Measurements from ENCODE around the gene PTPRM.

Gene PTPRM

DNA sequence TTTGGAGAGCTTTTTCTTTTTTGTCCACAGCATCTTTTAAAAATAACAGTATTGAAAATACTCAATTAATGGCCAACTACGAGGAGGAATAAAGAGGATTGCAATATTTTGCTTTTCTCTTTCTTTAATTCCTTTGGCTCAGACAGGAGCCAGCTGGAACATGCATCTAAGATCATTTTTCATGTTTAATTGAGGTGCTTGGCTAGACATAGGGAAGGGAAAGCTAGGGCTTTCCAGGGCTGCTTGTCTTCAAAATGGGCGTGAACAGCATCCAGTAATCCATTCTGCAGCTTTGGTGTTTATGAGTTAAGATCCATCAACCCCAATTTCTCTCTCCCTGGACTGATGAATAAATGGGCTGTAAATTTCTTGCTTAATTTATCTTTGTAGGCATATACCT lies 323.0 kb downstream of the PTPRM start:
- DNase-seq (ENCODE audit: low read depth in 1 of 2, low spot score in 1 of 2), result no peak

DNA sequence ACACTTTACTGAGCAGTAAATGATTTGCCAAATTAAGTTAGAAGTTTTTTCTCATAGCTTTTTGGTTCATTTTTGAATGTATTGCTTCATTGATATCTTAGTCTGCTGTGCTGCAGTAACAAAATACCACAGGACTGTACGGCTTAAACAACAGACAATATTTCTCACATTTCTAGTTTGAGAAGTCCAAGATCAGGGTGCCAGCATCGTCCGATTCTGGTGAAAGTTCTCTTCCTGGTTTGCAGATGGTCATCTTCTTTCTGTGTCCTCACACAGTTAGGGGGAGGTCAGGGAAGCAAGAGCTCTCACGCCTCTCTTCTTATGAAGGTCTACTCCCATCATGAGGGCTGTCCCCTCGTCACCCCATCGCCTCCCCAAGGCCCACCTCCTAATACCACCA lies 325.4 kb downstream of the PTPRM start:
- DNase-seq (ENCODE audit: low read depth in 1 of 2, low spot score in 1 of 2), result no peak

DNA sequence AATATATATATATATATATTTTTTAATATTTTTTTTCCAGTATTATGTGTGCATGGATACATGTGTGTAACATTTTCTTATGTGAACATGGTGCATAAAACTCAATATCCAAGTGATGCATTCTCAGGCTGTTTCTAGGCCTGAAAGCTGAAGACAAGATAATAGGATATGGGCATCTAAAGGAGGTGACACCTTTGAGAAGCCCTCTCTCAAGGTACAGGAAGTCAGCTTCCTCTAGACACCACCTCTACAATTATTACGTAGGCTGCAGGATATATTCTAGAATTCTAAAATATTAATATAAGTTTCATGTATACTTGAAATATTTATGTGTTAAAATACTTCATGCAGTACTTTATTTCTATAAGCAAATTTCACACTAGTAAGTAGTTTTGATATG lies 327.5 kb downstream of the PTPRM start:
- DNase-seq (ENCODE audit: low read depth in 1 of 2, low spot score in 1 of 2), result no peak

DNA sequence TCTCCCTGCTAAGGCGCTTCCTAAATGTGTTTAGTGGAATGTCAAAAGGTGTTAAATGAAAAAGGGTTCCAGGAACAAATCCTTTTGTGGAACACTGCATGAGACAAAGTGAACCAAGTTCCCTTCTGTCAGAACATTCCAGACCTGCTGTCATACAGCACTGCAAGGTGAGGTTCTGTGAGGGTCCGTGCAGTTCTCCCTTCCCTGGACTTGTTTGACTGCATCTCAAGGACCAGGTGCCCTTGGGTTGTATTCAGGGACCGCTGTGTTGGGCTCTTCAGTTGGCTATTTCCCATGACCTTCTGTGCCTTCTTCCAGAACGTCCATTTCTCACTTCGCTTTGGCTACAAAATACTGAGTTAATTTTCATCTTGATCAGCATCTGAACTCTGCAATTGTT lies 328.2 kb downstream of the PTPRM start:
- no peak for DNase-seq (ENCODE audit: low read depth in 1 of 2, low spot score in 1 of 2)

DNA sequence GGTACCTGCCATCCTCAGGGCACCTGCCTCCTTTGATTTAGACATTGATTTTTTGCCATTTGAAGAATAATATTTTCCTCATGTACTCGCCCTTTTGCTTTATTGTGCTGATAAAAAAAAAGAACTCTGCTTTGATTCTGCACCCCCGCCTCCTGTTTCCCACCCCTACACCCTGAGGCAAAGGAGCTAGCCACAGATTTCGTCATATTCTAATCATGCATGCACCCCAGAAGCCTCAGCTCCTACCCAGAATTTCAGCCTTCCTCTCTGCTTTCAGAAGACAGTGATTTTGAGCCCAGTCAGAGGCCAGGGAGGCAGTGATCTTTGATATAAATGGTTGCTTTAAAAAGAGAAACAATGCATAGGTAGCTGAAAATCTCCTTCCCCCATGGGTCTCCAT lies 329.0 kb downstream of the PTPRM start:
- DNase-seq (ENCODE audit: low read depth in 1 of 2, low spot score in 1 of 2), result no peak

DNA sequence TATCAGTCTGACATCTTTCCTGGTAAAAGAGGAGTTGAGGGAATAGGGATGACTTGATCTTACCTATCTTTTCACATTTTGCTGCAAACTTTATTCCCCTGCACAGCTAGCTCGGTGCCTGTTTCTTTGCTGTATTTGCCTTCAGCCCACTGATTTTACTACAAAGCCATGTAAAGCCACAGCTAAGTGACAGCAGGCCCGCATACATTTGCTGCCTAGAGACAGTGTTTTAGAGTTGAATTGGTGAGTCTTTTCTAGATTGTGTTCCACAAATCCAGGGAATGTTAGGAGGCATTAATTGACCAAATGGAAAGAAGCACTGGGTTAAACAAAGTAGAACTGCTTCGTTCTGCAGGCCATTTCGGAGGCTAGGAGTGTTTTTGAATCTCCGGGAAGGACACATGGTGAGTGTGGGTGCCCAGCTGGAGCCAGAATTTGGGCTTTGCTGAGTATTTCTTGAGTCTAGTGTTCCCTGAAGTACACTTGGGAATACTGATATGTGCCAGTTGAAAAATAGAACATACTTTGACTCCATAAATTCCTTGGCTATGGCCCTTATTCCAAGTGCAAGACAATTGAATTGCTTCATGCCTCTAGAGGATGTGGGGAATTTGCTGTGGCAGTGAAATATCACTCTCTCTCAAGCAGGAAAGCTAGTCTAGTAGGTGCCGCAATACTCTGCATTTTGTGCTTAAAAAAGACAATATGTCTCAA lies 329.8 kb downstream of the PTPRM start:
- no peak for DNase-seq (ENCODE audit: low read depth in 1 of 2, low spot score in 1 of 2)

DNA sequence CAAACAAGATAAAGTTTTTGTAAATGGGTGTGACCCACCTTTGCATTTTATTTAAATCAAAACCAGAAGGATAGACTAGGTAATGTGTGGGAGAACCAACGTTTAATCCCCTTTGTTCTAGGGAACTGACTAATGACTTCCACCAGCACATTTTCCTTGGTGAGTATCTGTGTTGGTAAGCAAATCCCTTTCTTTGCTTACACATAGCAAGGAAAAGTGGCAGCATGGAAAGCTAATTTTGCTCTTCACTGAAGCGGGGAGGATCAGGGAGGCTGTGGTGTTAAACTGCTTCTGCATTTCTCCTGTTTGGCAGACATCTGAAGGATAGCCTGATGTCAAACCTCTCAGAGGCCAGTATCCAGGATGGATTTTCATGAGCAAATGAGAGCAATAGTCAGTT lies 331.1 kb downstream of the PTPRM start:
- no peak for DNase-seq (ENCODE audit: low read depth in 1 of 2, low spot score in 1 of 2)

DNA sequence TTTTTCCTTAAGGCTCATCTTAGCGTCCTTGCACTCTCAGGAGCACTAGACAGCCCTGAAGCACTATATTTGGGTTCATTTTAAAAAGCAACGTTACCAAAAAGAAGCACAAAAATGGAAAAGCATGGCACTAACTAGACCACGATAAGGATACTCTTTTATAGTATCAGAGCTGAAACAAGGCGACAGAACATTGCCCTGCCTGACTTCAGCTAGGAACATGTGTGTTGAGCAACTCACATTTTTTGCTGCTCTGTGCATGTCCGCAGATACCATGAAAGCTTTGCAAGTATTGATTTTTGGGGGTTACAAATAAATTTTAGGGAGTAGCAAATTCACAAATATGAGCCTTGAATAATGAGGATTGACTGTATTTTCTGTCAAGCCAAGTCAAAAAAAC lies 332.0 kb downstream of the PTPRM start:
- no peak for DNase-seq (ENCODE audit: low read depth in 1 of 2, low spot score in 1 of 2)

DNA sequence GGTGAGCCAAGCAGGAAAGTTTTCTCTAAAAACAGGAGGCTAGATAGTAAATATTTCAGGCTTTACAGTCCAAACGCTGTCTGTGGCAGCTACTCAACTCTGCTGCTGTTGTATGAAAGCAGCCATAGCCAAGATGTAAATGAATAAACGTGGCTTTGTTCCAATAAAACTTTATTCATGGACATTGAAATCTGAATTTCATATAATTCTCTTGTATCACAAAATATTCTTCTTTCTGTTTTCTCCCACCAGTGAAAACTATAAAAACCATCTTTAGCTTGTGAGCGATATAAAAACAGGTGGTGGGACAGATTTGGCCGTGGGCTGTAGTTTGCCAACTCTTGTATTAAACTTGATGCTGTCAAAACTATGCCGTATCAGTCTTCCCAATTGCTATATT lies 333.0 kb downstream of the PTPRM start:
- no peak for DNase-seq (ENCODE audit: low read depth in 1 of 2, low spot score in 1 of 2)

DNA sequence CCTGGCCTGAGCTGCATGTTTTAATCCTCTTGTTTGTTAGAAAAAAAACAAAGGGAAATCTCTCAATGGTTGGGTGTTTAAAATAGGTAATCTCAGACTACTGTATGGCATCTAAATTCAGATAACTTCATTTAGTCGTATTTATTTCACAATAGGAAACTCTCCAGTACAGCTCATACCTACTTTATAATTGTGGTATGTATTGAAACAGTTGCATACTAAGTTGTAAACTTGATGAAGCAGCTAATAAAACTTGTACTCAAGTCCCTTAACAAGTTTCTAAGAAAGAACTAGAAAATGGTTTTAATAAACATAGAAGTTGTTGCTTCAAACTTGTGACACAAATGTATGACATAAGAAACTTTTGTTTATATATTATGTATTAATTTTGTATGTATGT lies 334.5 kb downstream of the PTPRM start:
- DNase-seq (ENCODE audit: low read depth in 1 of 2, low spot score in 1 of 2), result no peak

DNA sequence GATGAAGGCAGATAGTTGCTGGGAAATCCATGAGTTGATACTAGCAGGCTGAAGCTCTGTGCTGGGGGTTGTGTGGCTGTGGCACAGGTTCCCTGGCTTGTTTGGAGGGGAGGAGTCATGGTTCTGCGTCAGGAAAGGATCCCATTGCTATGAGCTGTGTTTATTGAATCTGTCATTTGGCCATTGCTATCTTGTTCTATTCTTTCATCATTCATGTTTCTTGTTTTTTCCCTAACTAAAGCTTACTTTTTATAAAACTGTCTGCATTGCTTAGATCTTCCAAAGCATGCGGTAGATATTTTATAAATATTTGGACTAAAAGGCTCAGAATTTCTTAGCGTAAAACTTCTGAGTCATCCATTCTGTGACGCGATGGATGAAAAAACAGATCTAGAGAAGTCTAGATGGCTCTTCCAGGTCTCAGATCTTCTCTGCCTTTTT lies 335.3 kb downstream of the PTPRM start:
- no peak for DNase-seq (ENCODE audit: low read depth in 1 of 2, low spot score in 1 of 2)

DNA sequence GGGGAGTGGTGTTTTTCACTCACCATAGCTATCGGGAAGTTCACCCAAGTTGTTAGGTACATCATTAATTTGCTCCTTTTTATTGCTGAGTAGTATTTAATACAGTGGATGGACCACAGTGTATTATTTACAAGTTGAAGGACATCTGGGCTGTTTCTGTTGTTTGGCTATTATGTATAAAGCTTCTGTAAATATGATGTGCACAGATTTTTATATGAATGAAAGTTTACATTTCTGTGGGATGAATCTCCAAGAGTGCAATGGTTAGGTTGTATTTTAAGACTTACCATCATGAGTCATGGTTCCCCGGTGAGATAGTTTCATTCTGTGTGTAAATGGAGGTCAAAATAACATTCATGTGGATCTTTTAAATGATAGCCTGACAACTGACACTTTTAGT lies 337.4 kb downstream of the PTPRM start:
- no peak for DNase-seq (ENCODE audit: low read depth in 1 of 2, low spot score in 1 of 2)

DNA sequence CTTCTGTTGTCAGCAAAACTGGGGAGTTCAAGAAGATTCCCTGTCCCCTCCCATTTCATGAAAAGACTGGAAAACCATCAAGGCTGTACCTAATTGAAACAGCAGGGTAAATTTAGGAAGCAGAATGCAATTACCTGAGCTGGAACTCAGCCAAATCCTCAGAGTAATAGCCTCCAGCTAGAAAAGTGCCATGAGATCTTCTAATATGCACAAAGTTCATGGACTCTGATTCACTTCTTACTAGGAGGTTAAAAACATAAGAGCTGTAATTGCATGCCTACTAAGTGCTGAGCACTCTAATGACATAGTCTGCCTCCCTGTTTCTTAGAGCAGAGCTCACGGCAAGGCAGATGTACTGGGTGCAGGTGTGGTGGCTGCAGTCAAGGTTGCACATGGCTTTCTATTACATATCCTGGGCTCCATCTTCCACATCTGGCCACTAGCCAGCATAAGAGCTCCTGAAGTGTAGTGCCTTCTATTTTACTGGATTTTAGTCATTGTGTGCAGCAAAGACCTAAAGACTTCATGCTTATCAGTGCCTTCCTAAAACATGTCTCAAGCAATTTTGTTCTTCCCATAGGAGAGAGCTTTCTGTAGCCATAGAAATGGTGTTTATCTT lies 341.7 kb downstream of the PTPRM start:
- no peak for DNase-seq (ENCODE audit: low read depth in 1 of 2, low spot score in 1 of 2)

DNA sequence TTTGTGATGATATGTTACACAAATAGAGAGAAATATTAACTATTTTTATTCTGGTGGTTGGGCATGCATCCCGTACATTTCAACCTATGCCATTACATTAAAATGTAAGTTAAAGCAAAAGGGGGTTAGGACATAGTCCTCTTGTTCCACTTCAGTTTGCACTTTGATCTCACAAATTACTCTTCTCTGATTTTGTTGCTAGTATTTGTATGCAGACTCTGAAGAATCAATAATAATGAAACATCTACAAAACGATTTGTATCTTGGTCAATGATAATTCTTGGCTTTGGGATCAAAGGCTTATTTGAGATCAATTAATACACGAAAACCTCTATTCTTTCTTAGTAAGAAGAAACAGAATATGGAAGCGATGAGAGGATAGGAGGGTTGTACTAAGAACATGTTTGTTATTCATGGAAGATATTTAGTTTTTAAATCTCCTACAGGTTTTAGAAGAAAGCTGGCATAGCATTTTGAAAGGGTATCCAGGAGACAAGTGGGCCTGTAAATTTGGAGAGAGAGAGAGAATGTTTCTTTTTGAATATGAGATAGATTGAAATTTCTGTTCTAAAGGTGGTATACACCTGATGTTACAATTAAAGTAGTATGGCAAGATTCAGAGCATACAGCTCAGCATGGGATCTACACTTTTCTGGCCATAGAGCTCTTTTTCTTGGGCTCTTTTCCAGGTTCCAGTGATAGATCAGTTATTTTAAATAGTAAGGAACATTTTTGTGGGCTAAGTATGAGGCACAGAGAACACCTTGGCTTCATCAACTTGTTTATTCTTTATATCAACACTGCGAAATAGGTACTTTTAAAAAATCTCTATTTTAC lies 347.9 kb downstream of the PTPRM start:
- DNase-seq (ENCODE audit: low read depth in 1 of 2, low spot score in 1 of 2), result no peak

DNA sequence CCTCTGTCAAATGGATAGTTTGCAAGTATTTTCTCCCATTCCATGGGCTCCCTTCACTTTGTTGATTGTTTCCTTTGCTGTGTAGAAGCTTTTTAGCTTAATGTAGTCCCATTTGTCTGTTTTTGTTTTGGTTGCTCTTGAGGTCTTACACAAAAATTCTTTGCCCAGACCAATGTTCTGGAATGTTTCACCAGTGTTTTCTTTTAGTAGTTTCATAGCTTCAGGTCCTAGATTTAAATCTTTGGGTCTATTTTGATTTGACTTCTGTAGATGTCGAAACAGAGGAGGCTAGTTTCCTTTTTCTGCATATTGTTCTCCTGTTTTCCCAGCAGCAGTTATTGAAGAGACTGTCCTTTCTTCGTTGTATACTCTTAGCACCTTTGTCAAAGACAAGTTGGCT lies 351.6 kb downstream of the PTPRM start:
- DNase-seq (ENCODE audit: low read depth in 1 of 2, low spot score in 1 of 2), result no peak

DNA sequence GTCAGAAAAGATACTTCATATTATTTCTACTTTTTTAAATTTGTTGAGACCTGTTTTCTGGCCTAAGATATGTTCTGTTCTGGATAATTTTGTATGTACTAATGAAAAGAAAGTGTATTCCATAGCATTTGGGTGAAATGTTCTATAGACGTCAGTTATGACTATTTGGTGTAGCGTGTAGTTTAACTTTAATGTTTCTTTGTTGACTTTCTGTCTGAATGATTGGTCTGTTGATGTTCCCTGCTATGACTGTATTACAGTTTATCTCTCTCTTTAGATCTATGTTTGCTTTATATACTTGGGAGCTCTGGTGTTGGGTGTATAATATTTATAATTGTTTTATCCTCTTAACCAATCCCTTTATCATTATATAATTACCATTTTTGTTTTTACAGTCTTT lies 352.4 kb downstream of the PTPRM start:
- DNase-seq (ENCODE audit: low read depth in 1 of 2, low spot score in 1 of 2), result no peak

DNA sequence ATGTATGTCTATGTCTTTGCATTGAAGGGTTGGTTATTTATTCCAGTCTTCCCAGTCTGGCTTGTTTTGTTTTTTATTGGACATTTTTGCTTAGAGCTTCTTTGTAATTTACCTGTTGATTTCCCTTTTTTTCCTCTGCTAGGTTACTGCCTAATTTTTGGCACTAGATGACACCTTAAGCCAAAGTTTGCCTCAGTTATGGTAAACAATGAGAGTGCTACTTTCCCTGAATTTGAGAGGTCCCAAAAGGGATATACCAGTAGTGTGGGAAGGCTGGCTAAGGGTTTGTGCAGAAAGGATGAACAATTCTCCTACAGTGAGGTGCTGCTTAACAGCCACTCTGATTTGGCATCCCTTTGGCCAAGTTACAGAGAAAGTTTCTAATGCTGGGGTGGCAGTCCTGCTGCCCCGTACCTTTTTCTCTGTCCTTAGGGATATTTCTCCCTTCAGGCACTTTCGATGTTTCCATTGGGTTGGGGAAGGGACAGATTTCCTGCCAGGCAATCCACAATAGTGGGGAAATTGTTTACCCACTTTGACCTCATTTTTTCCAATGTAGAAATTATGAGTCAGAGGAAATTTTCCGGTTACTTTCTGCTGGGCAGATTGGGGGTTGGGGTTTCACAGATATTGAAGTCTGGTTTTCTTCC lies 354.9 kb downstream of the PTPRM start:
- DNase-seq (ENCODE audit: low read depth in 1 of 2, low spot score in 1 of 2), result no peak

DNA sequence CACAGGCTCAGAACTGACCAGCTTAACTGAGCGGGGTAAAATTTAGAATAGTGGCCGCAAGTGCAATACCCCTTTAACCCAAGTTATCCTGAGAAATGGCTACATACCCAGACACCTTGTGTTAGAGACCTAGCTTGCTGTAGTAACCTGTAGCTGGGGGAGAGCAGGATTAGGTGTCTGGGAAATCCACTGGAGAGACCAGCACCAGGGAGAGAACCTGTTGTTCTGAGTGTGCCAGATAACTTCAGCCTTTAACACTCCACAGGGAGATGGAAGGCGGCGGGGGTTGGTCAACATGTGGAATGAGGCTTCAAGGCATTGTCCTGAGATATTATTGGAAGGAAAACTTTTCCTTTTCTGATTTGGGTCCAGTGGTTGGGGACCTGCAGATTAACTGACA lies 356.0 kb downstream of the PTPRM start:
- DNase-seq (ENCODE audit: low read depth in 1 of 2, low spot score in 1 of 2), result no peak

DNA sequence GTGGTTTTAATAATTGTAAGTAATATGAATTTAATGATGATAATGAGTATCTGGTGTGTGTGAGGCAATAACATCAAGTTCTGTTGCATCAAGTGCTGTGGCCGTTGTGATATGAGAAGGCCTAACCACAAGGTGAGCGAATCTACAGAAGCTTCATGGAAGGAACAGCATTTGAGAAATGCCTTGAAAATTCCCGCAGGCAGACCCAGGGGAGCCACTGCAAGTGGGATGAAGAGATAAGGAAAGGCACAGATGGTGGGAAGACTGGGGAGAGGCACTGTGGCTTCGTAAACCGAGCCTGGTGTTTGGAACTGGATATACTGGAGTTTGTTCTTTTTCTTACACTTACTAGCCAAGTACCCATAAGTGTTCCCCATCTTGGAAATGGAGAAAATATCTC lies 357.5 kb downstream of the PTPRM start:
- no peak for DNase-seq (ENCODE audit: low read depth in 1 of 2, low spot score in 1 of 2)

DNA sequence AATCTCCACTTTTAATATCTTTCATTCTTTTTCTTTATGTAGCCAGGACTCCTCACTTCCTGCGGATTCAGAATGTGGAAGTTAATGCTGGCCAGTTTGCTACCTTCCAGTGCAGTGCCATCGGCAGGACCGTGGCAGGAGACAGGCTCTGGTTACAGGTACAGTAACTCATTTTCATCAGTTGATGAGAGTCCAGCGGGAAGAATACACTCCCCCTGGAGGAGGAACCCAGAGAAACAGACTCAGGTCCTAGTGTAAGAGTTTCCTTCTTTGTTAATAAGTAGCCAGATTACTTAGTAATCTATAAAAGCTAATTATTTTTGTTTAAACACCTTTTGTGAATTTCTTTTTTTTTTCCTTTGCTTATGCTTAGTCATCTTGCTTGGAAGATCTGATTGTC lies 359.4 kb downstream of the PTPRM start:
- no peak for DNase-seq (ENCODE audit: low read depth in 1 of 2, low spot score in 1 of 2)

DNA sequence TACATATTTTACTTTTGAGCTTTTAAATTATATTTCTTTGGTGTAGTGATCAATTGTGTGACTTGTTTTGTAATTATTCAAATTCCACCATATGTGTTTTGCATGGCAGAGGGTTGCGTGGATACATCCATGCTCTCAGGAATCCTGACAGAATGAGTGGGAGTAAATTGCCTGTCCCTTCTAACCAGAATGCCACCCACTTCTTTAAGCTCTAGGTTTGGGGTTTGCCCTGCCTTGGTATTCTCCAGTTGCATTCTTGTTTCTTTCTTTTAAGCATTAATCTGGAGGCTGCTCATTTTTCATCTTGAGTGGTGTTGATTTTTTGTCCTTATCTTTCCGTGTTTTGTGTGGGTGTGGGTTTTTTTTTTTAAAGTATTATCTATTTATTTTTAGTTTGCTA lies 360.0 kb downstream of the PTPRM start:
- no peak for DNase-seq (ENCODE audit: low read depth in 1 of 2, low spot score in 1 of 2)

DNA sequence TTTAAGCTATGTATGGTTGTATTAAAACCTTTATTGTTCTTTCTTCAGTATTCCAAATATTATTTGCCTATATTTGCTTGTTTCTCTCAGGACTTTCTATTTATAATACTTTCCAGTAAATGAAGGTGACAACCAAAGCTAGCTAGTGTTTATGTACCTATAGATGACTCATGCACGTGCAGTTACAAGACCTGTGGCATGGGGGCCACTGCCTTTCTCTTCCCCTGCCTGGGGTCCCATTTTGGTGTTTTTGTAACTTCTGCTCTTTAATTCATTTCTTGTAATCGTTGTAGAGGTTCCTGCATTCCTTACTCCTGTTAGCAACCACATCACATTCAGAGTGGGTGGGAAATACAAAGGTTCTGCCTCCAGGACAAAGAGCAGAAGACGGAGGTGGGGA lies 364.6 kb downstream of the PTPRM start:
- DNase-seq (ENCODE audit: low read depth in 1 of 2, low spot score in 1 of 2), result no peak

All from activated CD4-positive, alpha-beta T cell treated with anti-CD3 and anti-CD28 coated beads, Interleukin-2, amount 50 U/mL, for 24 hours (primary cell).